Activated gamma-delta T cell treated with anti-CD3 and anti-CD28 coated beads, Interleukin-2, amount 50 U/mL, for 16 hours (primary cell): ENCODE results near the gene TUNAR.

Experiments used
- DNase-seq: peaks from one replicate; pipeline ENCODE4 v3.0.0-alpha.2; 2020; ENCODE audit warnings: low read depth

TUNAR gene

GRCh38 chr14:95876761-95877538, at the start of gene TUNAR:
Gene TUNAR (plus strand): TSS chr14:95876832.
- no peak for DNase-seq

- no peak for DNase-seq
Observed at GRCh38 chr14:95828649-95829265, 47.9 kb upstream of the TUNAR start.

- DNase-seq, result no peak
Observed at GRCh38 chr14:95829321-95829720, 47.3 kb upstream of the TUNAR start.

- DNase-seq, result no peak
Observed at GRCh38 chr14:95830386-95830785, 46.2 kb upstream of the TUNAR start.

GRCh38 chr14:95831041-95831440, 45.6 kb upstream of the TUNAR start:
- no peak for DNase-seq

- no peak for DNase-seq
Observed at GRCh38 chr14:95831468-95831867, 45.2 kb upstream of the TUNAR start.

- DNase-seq, result no peak
Observed at GRCh38 chr14:95832012-95832411, 44.6 kb upstream of the TUNAR start.

- no peak for DNase-seq
Observed at GRCh38 chr14:95833429-95833828, 43.2 kb upstream of the TUNAR start.

- DNase-seq, result no peak
Observed at GRCh38 chr14:95834496-95834895, 42.1 kb upstream of the TUNAR start.

GRCh38 chr14:95835121-95835730, 41.4 kb upstream of the TUNAR start:
- DNase-seq, result no peak

GRCh38 chr14:95838862-95839261, 37.8 kb upstream of the TUNAR start:
- no peak for DNase-seq

GRCh38 chr14:95840094-95840700, 36.4 kb upstream of the TUNAR start:
- DNase-seq, result no peak

- DNase-seq, result no peak
Observed at GRCh38 chr14:95841668-95842067, 35.0 kb upstream of the TUNAR start.

- DNase-seq, result no peak
Observed at GRCh38 chr14:95849761-95850160, 26.9 kb upstream of the TUNAR start.

GRCh38 chr14:95850429-95850828, 26.2 kb upstream of the TUNAR start:
- DNase-seq, result no peak

GRCh38 chr14:95855606-95856005, 21.0 kb upstream of the TUNAR start:
- no peak for DNase-seq

GRCh38 chr14:95857275-95857674, 19.4 kb upstream of the TUNAR start:
- DNase-seq, result no peak

GRCh38 chr14:95858893-95859292, 17.7 kb upstream of the TUNAR start:
- no peak for DNase-seq

GRCh38 chr14:95862243-95862642, 14.4 kb upstream of the TUNAR start:
- DNase-seq, result no peak

GRCh38 chr14:95863295-95863694, 13.3 kb upstream of the TUNAR start:
- no peak for DNase-seq

- DNase-seq, result no peak
Observed at GRCh38 chr14:95869776-95870175, 6.9 kb upstream of the TUNAR start.

- DNase-seq, result no peak
Observed at GRCh38 chr14:95870772-95871171, 5.9 kb upstream of the TUNAR start.

GRCh38 chr14:95871531-95871930, 5.1 kb upstream of the TUNAR start:
- DNase-seq, result no peak
